Renal pelvis (tissue), 4 donors: ENCODE results near the gene LONP2. TPM values are rescaled to one million over a fixed set of nuclear protein-coding genes. Genes with fewer than 3 reads are reported as not detected.
"Not testable (repeated sequence)": the region's sequence is repeated elsewhere in the genome, so short reads cannot be mapped to it uniquely, and the experiment has no call there.

ENCODE experiments used
- DNase-seq: peaks from one replicate; pipeline ENCODE4 v3.0.0-alpha.2; 2013
- polyA plus RNA-seq, 3 donors: library from polyadenylated mRNA; unstranded; fragments of 120-200 nt; gene quantifications; one replicate each; pipeline ENCODE4 v1.2.1, GENCODE V29; 2013; ENCODE audit not compliant: insufficient read length in 3 of 3

The LONP2 gene
- polyA plus RNA-seq, 3 donors = 60.8 to 93.1 (median 84.2) TPM

- DNase-seq = peak; percentile 74
These were observed 121.6 kb downstream of the LONP2 start for GRCh38 chr16:48365601-48366164.

- peak; percentile 28 for DNase-seq
These were observed 122.3 kb downstream of the LONP2 start for GRCh38 chr16:48366165-48367093.

DNA sequence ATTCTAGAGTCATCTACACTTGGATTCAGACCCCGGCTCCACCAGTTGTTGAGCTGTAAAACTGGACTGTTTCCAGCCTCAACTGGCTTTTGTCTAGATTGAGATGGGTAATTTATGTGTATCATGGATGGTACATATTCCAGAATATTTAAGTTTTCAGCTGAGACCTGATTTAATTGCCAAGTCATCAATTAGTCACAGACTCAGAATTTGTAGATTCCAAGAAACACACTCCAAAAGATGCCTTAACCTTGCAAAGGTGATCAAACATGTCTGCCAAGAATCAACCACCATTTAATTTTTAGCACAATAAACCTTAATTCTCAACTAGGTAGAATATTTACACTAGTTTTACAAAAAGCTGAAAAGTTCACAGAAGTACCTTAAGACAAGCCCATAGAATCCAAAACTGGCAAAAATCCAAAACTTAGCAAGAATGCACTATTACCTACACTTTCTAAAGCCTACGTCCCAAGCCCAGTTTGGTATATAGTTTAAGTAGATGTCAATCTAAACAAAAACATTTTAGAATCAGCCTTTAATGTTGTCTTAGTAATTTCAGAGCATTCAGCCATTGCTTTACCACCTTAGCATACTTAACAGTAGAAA lies 123.4 kb downstream of the LONP2 start:
- DNase-seq = no peak

- DNase-seq = no peak
These were observed 125.7 kb downstream of the LONP2 start for GRCh38 chr16:48369765-48370164.

DNA sequence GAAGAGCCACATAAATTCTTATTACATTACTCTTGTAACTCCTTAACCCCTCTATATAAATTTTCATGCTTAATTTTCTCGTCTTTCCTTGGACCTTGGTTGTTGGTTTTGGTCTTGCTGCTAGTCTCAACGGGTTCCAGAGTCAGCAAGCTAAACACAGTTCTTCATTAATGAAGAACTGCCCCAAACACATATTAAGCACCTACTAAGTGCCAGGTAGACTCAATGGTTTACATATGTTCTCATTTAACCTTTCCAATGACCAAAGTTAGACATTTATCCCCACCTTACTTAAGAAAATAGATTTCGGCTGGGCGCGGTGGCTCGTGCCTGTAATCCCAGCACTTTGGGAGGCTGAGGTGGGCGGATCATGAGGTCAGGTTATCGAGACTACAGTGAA lies 126.1 kb downstream of the LONP2 start:
- no peak for DNase-seq

DNA sequence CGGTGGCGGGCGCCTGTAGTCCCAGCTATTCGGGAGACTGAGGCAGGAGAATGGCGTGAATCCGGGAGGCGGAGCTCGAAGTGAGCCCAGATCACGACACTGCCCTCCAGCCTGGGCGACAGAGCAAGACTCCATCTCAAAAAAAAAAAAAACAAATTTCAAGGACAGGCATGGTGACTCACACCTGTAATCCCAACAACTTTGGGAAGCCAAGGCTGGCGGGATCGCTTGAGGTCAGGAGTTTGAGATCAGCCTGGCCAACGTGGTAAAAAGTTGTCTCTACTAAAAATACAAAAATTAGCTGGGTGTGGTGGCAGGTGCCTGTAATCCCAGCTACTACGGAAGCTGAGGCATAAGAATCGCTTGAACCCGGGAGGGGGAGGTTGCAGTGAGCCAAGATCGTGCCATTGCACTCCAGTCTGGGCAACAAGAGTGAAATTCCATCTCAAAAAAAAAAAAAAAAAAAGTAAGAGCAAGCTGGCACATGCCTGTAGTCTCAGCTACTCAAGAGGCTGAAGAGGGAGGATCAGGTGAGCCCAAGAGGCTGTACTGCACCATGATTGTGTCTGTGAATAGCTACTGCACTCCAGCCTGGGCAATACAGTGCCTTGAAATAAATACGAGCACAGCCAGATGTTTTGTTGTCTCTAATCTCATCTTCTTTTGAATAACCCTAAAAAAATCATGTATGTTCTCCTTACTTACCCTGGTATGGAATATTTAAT lies 126.7 kb downstream of the LONP2 start:
- DNase-seq = not testable (repeated sequence)

GRCh38 chr16:48371393-48371780 lies 127.3 kb downstream of the LONP2 start:
- no peak for DNase-seq

DNA sequence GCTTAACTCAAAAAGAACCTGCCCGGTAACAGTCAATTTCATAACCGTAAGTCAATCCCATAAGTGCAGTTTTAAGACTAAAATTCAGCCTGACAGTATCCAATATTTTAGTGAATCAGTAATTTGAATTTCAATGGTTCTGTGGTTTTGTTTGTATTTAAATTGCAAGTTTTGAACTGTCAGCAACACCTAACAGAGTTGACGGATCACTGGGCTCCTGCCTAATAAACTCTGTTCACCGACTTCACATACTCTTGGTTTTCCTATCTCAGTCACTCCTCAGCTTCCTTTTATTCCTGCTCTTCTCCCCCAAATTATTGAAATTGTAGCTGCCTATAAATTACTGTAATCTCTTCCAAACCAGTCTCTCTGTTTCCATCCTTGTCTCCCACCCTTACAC lies 128.6 kb downstream of the LONP2 start:
- DNase-seq = no peak

- no peak for DNase-seq
These were observed 129.3 kb downstream of the LONP2 start for GRCh38 chr16:48373258-48374029.

DNA sequence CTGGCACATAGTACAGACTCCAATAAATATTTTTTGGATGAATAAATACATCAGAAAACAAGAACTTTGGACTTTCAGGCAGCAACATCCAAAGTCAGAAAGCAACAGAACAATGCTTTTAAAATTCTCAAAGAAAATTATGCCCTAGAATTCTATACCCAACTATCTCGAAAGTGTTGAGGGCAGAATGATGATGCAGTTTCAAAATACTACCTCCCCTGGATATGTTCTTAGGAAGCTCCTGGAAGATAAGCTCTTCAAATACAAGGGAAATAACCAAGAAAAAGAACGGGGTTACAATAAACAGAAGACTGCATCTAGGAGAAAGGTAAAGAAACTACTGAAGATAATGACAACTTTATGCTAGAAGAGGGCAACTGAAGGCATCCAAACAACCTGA lies 130.2 kb downstream of the LONP2 start:
- DNase-seq = no peak

GRCh38 chr16:48377301-48377700 lies 133.2 kb downstream of the LONP2 start:
- not testable (repeated sequence) for DNase-seq

GRCh38 chr16:48378276-48378675 lies 134.2 kb downstream of the LONP2 start:
- DNase-seq = no peak

- DNase-seq = no peak
These were observed 134.7 kb downstream of the LONP2 start for GRCh38 chr16:48378836-48379235.

DNA sequence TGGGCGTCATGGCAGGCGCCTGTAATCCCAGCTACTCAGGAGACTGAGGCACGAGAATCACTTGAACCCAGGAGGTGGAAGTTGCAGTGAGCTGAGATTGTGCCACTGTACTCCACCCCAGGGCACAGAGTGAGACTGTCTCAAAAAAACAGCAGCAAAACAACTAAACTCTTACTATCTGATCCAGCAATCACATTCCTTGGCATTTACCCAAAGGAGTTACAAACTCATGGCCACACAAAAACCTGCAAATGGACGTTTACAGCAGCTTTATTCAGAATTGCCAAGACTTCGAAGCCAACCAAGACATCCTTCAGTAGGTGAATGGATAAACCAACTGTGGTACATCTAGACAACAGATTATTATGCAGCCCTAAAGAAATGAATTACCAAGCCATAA lies 137.1 kb downstream of the LONP2 start:
- DNase-seq = no peak

DNA sequence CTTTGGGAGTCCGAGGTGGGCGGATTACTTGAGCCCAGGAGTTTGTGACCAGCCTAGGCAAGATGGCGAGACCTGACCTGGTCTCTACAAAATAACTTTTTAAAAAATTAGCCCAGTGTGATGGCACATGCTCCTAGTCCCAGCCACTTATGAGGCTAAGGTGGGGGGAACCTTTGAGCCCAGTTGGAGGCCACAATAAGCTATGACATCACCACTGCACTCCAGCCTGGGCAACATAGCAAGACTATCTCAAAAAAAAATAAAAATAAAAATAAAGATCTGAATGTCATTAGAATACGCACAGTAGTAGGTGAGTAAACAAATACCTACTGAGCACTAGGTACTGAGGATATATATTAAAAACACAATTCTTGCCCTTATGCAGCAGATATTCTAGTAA lies 138.0 kb downstream of the LONP2 start:
- DNase-seq = no peak

DNA sequence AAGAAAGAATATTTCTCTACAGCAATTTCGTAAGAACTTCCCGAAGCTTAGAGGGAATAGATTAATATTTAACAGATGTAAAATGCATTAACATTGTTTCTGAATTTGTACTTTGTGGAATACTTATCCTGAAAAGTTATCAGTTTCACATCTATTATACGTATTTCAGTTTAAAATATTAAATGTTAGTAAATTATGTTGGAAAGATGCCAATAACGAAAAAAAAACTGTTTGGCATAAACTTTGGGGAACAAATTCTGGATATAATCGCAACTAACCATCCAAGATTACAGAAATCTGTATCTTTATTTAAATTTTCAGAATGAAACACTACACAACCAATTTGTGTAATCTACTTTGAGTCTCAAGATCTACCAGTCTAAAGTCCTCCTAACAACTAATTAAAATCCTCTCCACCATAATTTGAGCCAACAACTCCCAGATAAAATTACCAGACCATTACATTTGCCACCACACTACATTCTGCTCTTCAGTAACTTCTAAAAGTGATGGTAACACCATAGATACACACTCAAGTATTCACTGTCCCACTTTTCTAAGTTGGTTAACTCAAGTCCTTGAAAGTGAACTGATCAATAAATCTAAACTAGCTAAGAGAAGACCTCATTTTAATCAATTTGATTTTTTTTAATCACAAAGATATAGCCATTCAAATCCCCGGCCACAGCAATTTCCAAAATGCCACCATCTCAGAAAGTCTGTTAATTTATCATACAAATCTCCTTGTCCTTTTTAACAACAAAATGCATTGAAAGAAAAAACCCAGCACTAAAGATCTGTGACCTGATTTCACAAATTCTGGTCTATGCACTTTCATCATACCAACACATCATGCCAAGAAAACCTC lies 139.1 kb downstream of the LONP2 start:
- DNase-seq = no peak

GRCh38 chr16:48383877-48384519 lies 139.9 kb downstream of the LONP2 start:
- DNase-seq = peak; percentile 47

DNA sequence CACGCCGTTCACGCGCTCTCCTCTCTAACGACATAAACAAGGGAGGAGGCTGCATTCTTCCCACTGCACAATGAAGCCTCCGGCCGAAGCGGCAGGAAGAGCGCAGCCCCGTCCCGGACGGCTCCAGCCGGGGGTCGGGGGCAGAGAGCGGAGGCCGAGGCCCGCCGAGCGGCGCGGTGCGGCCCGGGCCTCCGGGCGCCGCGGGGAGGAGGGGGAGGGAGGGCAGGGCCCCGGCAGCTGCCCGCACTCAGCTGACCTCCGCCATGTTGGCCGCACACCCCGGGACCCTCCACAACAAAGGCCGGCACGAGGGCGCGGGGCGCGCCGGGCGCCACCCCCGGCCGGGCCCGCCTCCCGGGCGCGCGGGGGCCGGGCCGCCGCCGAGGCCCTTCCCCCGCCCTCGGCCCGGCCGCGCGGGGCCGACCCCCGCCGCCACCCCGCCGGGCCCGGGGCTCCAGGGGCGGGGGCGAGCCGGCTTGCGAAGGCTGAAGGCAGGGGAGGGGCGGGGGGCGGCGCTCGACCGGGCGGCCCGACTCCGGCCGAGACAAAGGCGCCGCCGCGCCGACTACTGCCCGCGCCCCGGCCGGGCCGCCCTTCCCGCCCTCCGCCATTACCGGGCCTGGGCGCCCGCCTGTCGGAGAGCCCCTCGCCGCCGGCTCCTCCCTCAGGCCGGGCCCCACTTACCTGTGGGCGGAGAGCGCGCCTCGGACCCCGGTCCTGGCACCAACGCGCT lies 140.6 kb downstream of the LONP2 start:
- peak; percentile 54 for DNase-seq
